ENCODE data around the gene COQ5.
A peak's percentile ranks its signal among the peaks of the same experiment; 100 is the strongest.
"Not testable (repeated sequence)": the region's sequence is repeated elsewhere in the genome, so short reads cannot be mapped to it uniquely, and the experiment has no call there.

COQ5 gene

DNA sequence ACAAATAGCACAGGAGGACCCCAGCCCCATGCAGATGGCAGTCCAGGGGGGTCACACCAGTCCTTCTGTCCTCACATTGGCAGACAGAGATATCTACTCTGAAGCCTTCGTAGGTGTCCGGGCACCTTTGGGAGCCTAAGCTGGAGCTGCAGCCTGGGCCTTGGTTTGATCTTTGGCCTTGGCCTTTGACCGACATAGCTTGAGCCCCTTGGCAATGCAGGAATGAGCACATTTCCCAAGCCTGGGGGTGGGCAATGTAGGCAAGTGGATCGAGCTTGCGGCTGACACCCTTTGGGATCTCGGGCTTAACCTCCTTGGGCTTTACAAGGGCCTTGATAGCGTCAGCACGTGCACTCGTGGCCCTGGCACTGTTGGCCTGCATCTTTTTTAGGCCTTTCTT is 6.4 kb downstream of the COQ5 start:
- no peak for DNase-seq

DNA sequence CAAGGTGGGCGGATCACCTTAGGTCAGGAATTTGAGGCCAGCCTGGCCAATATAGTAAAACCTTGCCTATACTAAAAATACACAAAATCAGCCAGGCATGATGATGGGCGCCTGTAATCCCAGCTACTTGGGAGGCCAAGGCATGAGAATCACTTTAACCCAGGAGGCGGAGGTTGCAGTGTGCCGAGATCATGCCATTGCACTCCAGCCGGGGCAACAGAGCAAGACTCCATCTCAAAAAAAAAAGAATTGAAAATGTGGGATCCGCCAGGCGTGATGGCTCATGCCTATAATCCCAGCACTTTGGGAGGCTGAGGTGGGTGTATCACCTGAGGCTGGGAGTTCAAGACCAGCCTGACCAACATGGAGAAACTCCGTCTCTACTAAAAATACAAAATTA is 9.6 kb downstream of the COQ5 start:
- not testable (repeated sequence) for DNase-seq

DNA sequence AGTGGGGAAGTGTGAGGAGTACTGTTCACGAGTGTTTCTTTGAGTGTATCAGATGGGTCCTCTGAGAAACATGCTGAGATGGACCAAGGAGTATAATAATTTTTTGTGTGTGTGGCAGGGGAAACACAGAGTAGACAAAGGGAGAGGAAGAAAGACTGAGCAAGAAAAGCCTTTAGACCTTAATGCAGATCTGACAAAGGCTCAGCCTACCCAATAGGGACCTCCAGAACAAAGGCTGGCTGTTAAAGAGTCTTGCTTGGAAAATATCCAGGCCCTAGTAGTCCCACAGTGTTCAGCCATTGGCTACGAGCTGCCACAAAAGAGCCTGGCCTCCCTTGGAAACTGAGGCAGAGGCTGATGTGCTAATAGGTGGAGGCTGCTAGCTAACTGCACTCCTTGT is 13.5 kb downstream of the COQ5 start:
- no peak for DNase-seq

DNA sequence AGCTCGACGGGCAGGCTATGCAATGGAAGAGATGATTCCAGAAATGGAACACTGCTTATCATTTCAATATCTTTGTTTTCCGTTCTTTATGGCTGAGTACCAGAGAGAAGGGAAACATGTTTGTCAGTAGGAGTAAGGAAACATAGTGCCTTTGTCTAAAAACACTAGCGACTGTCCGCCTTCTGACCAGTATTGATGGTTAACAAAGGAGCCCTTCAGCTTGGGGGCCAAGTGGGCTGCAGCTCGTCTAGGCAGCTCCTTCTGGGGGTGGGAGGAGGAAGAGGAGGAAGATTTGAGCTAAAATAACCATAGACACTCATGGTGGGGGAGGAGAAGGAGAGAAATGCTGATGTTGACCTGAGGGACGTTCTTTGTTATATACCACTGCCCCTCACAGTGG is 15.0 kb downstream of the COQ5 start:
- DNase-seq, result no peak

DNA sequence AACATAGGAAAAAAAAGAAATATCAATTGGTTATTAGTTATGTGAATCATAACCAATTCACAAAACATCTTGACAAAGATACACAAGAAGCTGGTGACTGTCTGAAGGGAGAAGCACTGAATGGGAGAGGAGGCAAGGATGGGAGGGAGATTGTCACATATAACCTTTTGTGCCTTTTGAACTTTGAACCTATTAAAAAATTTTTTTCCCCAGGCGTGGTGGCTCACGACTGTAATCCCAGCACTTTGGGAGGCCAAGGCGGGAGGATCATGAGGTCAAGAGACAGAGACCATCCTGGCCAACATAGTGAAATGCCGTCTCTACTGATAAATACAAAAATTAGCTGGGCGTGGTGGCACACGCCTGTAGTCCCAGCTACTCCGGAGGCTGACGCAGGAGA is 20.4 kb downstream of the COQ5 start:
- DNase-seq, result no peak

DNA sequence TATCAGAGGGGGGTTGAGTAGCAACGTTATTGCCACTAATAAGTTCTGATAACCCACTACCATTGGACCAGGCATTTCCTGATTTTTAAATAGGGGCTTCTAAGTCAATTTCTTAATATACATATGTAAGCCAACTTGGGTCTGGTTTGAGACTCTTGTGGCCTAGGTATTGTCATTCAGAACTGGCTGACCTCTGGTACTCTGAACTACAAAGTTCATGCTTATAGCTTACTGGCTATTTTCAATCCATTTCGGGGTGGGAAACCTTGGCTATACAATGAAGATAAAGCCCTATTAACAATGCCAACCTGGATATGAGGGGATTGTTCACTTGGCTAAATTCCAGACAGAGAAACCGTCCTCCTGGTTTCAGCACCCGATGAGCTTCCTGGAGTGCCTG is 24.4 kb downstream of the COQ5 start:
- DNase-seq, result no peak

DNA sequence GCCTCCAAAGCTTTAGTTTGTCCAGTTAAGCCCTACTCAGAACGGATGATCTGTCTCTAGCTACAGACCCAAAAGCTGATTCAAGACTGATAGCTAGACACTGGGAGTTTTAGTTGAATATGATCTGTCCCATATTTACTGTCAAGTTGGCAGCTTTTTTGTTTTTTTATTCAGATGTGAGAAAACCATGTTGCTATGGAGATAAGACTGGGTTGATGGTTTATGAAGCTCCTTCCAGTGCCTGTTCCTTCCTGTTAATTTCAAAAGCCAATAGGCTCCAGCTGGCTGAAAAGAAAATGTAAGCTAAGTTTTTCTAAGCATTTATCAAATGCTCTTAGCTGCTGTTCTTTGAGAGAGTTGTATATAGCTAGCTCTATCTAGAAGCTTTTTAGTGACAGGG is 28.4 kb downstream of the COQ5 start:
- no peak for DNase-seq

DNA sequence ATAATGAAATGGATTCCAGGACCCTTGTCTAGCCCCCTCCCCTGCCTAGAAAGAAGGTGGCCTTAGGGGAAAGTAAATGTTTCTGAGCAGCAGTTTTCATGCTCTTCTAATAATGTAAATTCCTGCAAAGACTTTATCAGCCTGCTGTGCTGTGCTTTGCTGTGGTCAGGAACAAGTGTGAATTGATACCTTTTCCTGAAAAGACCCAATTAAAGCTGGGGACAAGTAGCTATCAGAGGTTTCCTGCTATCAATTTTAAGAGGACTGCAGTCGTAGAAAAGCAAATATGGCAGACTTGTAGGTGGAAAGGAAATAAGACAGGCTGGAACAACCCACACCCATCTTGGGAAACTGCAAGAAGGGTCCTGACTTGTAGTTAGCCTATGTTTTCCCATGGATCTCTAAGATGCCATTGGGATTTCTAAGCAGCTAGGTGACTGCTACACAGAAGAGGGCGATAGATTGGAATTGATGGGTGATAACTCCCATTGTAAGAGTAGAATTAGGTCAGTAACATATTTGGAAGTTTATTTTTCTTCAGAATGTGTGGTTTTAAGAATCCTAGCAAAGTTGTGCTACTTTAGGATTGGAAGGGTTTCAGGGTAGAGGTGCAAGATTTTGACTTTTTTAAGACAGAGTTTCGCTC is 30.0 kb downstream of the COQ5 start:
- peak in 1 of 2 experiments; percentile 26 for DNase-seq

DNA sequence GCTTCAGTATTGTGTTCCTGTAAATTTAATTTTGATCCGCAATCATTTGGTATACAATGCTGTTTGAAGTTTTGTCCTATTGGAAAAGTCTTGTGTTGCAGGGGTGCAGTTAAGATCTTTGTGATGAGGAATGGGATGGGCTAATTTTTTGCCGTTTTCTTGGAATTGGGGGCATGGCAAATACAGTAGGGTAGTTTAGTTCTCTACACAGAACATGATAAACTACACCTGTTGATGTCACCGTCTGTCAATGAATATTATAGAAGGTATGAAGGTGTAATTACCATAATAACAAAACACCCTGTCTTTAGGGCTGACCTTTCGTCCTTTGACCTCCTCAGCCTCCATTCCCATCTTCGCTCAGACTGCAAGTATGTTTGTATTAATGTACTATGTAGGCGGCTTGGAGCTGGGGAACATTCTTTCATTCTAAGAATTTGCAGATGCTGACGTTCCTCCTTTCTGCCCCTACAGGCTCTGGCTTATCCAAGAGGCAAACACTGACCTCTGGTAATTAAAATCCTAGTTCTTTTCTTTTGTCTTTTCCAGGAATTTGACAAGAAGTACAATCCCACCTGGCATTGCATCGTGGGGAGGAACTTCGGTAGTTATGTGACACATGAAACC is 31.3 kb downstream of the COQ5 start:
- DNase-seq, result no peak

DNA sequence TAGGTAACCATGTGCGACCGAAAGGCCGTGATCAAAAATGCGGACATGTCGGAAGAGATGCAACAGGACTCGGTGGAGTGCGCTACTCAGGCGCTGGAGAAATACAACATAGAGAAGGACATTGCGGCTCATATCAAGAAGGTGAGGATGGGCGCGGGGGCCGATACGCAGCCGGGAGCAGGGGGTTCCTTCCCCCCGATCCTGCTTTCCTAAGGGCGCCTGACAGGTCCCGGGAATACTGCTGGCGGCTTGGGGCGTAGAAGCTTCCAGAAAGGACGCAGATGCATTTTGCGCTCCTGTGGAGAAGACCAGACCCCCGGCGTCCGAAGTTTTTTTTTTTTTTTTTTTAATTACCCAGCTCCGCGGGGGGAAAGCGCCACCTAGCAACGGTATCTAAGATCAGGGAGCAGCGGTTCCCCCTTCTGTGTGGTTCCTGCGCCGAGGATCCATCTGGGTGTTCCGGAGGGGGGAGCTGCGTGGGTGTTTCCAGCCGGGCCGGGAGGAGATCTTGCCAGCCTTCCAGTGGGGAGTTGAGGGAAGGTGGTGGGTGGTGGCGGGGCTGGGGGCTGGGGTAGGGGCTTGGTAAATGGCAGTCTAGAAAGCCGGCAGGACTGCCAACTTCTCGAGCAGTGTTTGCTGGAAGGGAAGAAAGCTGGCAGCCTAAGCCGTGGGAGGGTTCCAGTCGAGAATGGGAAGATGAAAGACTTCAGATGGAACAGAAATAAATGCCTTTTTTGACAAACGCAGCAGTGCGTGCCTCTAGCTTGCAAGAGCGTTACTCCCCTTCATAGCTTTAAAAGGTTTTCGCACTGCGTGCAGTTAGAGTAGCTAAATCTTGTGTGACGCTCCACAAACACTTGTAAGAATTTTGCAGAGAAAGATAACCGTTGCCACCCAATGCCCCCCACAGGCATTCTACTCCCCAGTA is 32.3 kb downstream of the COQ5 start:
- DNase-seq, result peak in 1 of 2 experiments; percentile 61

DNA sequence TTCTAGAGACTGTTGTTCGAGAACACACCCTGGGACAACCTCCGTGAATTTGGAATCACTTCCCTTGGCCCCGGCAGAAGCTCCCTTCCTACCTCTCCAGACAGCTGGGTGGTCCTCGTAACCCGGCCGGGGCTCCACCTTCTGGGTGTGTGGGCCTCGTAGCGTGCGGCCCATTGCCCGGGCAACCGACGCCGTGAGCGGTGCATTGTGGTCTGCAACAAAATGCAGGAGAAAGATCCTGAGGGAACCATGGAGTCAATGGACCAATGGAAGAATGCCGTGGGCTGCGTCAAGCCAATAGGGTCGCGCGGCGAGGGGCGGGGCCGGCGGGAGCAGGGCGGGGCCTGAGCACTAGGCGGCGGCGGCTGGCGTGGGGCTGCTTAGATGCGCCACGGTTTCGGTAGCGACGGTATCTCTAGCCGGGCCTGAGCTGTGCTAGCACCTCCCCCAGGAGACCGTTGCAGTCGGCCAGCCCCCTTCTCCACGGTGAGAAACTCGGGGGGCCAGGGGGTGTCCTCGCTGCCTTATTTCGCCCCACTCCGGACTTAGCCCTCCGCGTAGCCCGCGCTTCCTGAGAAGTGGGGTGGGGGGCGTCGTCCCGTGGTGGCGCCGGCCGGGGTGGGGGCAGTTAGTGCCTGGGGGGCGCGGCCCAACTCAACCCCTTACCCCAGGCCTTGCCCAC is 33.1 kb downstream of the COQ5 start, which contains the start of gene DYNLL1:
Gene DYNLL1 (plus strand): TSS at position 383 of the 682 bp plus-strand sequence. CDS start 309 bp downstream, outside the sequence.
- DNase-seq, result peak; percentile 84 to 95

DNA sequence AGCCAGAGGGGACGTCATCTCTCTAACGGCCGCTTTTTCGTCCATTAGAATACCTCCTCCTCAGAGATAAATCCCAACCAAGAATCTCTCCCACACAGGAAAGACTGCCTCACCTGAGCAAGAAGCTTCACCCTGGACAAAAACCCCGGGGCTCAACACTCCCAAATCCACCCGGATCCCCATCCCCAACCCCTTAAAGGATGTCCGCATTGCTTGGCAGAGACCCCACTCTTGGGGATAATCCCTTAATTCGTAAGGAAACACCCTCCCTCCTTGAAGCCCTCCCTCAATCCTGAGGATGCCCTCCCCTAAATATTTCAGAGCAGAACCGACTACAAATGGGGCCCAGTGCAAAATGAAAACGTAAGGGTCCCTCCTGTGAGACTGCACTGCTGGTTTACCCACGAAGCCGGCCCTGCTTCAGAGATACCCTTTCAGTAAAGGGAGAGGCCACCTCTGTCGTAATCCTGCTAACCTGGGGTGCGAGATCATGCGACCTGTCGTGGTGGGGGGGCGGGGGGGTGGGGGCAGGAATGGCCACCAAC is 33.7 kb downstream of the COQ5 start:
- no peak for DNase-seq

DNA sequence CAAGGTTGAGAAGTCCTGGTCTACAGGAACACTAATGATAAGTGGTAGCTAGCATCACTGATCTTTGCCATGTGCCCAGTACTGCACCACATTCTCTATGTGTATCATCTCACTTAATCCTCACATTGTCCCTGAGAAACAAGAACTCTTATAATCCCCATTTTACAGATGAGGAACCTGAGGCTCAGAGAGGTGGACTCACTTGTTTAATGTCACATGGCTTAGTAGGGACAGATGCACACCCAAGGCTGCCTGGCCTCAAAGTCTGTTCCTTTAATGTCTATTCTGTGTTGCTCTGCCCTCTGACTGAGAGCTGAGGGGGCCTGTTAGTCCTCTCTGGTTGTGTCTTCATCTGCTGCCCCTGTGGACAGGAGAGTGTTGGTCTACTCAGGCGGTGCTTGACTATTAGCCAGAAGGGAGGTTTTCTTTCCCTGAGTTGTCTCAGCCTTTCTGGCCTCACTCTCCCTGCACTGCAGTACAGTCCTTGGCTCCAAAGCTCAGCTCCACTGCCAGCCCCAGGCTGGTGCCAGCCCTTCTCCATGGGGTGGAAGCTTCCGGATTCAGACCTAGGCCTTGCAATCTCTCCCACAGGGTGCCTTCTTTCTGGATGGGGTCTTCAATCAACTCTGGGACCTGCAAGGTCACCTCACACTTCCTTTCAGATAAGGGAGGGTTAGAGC is 38.0 kb downstream of the COQ5 start:
- DNase-seq, result no peak

DNA sequence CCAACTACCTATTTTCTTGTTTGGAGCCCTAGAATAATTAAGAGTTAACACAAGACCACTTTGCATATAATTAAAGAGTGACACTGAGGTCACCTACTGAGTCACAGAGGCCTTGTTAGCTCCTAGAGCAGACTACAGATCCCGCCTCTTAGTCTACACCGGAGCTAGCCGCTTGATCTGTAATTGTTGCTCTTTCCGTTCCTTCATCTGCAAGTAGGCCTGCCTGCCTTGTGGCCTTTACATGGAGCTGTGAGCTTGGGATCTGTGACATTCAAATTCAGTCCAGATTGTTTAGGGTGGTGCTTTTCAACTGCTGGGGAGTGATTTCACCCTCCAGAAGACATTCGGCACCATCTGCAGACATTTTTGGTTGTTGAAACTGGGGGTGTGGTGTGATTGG is 38.6 kb downstream of the COQ5 start:
- no peak for DNase-seq

DNA sequence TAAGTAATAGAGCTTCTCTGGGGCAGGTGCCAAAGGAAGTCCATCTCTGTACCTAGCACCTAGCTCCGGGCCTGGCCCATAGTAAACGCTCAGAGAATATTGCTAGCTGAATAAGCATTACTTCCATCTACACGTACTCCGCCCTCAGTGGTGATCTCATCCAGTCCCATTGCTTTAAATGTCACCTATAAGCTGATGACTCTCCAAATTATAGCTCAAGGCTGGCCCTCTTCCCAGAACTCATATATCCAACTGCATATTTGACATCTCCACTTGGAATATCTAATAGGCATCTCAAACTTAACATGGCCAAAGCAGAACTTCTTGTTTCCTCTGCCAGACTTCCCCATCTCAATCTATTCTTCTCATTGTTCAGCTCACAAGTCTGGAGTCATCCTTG is 39.9 kb downstream of the COQ5 start:
- no peak for DNase-seq

DNA sequence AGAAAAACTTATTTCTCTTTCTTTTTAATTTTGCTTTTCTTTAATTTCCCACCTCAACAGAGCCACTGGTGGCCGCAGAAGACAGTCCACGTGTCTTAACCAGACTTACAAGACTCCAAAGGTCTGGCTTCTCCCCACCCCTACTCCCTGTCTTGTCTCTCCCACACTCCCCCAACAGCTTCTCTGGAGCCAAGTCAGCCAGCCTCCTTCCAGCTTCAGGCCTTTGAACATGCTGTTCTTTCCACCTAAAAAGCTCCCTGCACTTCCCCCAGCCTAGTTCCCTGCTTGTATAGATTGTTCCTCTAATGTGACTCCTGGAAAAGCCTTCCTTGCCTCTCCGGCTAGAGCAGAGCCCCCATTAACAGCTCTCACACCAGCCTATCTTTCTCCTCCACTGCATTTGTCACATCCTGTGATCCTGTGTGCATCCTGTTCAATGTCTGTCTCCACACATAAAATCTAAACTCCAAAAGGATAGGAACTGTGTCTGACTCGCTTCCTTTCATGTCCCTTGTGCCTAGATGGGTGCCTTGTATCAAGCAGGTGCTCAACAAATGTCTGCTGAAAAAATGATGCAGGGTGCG is 40.8 kb downstream of the COQ5 start:
- no peak for DNase-seq

DNA sequence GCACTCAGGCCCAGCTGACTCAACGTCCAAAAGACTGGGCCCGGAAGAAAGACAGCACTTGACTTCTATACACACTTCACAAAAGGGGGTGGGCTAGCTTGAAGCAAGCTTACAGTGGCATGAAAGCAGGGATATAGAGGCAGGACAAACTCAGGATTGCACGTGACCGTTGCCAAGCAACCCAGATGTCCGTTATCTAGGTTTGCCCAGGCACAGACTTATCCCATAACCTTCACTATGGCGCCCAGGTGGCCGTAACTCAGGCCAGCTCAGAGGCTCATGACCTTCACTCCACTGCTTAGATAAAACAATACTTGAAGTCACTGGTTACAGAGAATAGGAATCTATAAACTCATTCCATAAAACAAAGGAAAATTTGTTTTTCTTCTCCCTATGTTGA is 41.4 kb downstream of the COQ5 start:
- DNase-seq, result not testable (repeated sequence)

DNA sequence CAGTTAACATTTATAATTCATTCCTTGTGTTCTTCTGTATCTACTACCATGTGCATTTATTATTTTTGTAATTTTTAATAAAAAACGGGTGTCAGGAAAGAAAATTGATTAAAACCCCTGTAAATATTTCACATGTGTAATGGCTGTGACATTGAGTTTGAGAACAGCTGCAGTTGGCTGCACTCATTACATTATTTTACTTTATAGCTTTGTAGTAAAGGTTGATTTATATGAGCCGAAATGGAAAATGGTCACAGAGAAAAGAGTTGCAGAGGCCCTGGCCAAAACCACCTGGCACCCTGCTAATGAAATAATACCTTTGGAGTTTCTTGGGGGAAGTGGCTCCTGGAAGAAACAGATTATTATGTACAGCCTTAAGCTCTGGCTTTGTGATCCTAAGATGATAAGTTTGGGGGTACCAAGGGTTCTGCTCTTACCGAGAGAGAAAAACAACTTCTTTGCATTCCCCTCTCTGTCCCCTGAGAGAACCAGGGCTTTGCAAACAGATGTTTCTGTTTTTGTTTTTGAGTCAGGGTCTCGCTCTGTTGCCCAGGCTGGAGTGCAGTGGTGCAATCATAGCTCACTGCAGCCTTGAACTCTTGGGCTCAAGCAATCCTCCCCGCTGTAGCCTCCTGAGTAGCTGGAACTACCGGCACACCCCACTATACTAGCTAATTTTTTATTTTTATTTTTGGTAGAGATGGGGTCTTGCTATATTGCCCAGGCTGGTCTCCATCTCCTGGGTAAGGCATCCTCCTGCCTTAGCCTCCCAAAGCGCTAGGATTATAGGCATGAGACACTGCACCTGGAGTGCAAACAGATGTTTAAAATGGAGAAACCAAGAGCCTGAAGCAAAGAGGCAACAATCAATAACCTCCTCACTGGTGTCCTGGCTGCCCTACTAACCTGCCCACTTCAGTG is 42.7 kb downstream of the COQ5 start:
- no peak for DNase-seq

DNA sequence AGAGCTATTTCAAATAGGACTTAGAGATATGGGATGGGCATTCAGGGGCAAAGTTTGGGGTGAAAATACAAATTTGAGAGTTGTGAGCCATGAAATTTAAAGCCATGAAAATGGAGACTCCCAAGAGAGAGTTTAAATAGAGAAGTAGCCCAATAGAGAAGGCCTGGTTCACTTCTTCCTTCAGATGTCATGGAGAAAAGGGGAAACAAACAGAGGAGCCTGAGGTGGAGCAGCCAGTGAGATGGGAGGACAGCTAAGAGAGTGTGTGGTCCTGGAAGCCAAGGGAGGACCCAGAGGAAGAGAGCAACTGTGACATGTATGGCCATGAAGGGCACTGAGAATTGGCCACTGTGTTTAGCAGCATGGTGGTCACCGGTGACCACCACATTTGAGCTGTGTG is 45.3 kb downstream of the COQ5 start:
- no peak for DNase-seq

DNA sequence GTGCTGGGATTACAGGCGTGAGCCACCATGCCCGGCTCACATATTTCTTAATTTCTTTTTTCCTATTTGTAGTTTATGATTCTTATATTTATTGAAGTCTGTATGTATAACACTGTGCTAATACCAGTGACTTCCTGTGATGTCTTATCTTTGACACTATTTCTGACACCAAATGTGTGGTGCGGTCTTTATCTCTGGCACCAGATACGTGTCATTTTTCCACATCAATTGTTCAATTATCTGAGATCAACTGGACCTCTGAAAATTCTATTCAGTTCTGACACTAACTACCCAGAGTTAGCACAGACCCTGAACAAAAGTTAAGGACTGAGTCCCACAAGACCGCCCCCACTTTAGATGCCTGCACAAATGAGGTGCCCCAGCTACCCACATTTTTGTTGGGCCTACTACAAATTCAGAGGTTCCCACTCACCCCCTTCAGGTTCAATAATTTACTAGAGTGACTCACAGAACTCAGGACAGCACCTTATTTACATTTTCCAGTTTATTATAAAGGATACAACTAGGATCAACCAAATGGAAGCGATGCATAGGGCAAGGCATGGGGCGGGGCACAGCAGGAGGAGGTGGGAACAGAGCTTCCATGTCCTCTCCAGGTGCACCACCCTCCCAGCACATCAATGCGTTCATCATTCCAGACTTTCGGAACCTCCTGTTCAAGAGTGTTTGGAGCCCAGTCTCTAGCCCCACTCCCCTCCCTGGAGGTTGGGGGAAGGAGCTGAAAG is 47.8 kb downstream of the COQ5 start:
- DNase-seq, result no peak

Data from SW 1271 (cell line).